K562 (cell line): Measurements from ENCODE around the gene YOD1.

Source experiments
- BRD4 ChIP-seq: fragments of 200-600 bp; sonication (generic); IDR thresholded peaks from 2 replicates; pipeline ENCODE4 v1.6.1; 2017; ENCODE audit warnings: inconsistent platforms
- KAT8 ChIP-seq: fragments of 450-650 bp; IDR thresholded peaks from 2 replicates; pipeline ENCODE4 v1.6.1; 2016; ENCODE audit warnings: low read depth, mild to moderate bottlenecking
- NFIC ChIP-seq: fragments of 450-650 bp; IDR thresholded peaks from 2 replicates; pipeline ENCODE4 v1.6.1; 2017; ENCODE audit warnings: mild to moderate bottlenecking, inconsistent platforms
- POLR2AphosphoS5 ChIP-seq: IDR thresholded peaks from 2 replicates; pipeline ENCODE4 v1.6.1; 2011; ENCODE audit warnings: mild to moderate bottlenecking, low read depth, low read length, moderate library complexity; ENCODE audit not compliant: control insufficient read depth, insufficient read depth
- SAFB ChIP-seq: fragments of 200-400 bp; formaldehyde crosslinking; IDR thresholded peaks from 2 replicates; pipeline ENCODE4 v1.6.1; 2017; ENCODE audit warnings: low read depth, low read length, borderline replicate concordance
- SIN3A ChIP-seq, 2 experiments: fragments of 150-350 bp in 1 of 2; IDR thresholded peaks; 2 replicates each; pipeline ENCODE4 v1.6.1; 2011 to 2016; ENCODE audit warnings: borderline replicate concordance in 2 of 2, low read depth in 2 of 2, low read length in 2 of 2, mild to moderate bottlenecking in 2 of 2, moderate library complexity in 2 of 2; ENCODE audit not compliant: control insufficient read depth in 1 of 2
- SP1 ChIP-seq: sonication (generic); formaldehyde crosslinking; IDR thresholded peaks from 2 replicates; pipeline ENCODE4 v1.8.1; 2022; ENCODE audit warnings: mild to moderate bottlenecking, missing genetic modification reagents
- SUPT5H ChIP-seq: fragments of 450-650 bp; IDR thresholded peaks from 2 replicates; pipeline ENCODE4 v1.6.1; 2016
- ZC3H4 ChIP-seq: sonication (generic); formaldehyde crosslinking; IDR thresholded peaks from 2 replicates; pipeline ENCODE4 v1.9.0; 2021; ENCODE audit warnings: missing genetic modification reagents, borderline replicate concordance
- ZKSCAN1 ChIP-seq: fragments of 150-350 bp; IDR thresholded peaks from 2 replicates; pipeline ENCODE4 v1.6.1; 2016; ENCODE audit warnings: low read depth, low read length
- TF ChIP-seq, protein P1 (sequence below): fragments of 450-650 bp; IDR thresholded peaks from 2 replicates; pipeline ENCODE4 v1.6.1; 2016; ENCODE audit warnings: low read depth
- TF ChIP-seq, protein P2 (sequence below): fragments of 450-650 bp; IDR thresholded peaks from 2 replicates; pipeline ENCODE4 v1.6.1; 2018; ENCODE audit warnings: mild to moderate bottlenecking, low read depth; ENCODE audit not compliant: partially characterized antibody

DNA sequence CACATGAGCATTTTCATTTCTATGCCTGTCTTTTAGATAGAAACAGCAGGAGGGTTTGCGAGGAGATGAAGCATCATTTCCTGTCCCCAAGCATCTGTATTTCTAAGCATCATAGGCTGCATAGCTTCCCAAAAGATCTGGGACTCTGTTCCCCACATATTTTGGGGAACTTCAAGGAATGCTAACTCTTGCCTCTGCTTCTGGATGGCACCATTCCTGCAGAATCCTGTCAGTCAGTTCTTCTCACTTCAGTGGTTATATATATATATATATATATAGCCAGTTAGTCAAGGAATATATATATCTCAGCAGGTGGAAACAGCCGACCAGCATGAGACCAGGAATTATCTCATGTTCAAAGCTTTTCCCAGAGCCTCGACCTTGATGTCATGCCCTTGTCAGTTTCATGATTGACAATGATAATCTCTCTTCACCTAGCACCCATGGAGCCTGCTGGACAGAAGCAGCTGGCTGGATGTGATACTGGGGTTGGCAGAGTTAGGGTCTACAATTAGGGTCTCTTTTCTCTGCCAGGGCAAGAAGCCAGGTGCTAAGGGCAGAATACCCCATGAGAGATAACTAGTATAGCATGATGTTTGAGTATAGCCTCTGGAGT lies 4.5 kb upstream of the YOD1 start:
- TF ChIP-seq BRD4 (no peak), ZKSCAN1 (no peak), KAT8 (no peak), SAFB (no peak), SP1 (CRISPR knock-in tag) (no peak), SIN3A (IDR thresholded peaks at IDR 0.05; ENCODE audit: borderline replicate concordance in 2 of 2, control insufficient read depth in 1 of 2, low read depth in 2 of 2, low read length in 2 of 2) (no peak), NFIC (no peak), POLR2AphosphoS5 (no peak), ZC3H4 (CRISPR knock-in tag) (no peak), SUPT5H (no peak)
- TF ChIP-seq, protein P1, sequence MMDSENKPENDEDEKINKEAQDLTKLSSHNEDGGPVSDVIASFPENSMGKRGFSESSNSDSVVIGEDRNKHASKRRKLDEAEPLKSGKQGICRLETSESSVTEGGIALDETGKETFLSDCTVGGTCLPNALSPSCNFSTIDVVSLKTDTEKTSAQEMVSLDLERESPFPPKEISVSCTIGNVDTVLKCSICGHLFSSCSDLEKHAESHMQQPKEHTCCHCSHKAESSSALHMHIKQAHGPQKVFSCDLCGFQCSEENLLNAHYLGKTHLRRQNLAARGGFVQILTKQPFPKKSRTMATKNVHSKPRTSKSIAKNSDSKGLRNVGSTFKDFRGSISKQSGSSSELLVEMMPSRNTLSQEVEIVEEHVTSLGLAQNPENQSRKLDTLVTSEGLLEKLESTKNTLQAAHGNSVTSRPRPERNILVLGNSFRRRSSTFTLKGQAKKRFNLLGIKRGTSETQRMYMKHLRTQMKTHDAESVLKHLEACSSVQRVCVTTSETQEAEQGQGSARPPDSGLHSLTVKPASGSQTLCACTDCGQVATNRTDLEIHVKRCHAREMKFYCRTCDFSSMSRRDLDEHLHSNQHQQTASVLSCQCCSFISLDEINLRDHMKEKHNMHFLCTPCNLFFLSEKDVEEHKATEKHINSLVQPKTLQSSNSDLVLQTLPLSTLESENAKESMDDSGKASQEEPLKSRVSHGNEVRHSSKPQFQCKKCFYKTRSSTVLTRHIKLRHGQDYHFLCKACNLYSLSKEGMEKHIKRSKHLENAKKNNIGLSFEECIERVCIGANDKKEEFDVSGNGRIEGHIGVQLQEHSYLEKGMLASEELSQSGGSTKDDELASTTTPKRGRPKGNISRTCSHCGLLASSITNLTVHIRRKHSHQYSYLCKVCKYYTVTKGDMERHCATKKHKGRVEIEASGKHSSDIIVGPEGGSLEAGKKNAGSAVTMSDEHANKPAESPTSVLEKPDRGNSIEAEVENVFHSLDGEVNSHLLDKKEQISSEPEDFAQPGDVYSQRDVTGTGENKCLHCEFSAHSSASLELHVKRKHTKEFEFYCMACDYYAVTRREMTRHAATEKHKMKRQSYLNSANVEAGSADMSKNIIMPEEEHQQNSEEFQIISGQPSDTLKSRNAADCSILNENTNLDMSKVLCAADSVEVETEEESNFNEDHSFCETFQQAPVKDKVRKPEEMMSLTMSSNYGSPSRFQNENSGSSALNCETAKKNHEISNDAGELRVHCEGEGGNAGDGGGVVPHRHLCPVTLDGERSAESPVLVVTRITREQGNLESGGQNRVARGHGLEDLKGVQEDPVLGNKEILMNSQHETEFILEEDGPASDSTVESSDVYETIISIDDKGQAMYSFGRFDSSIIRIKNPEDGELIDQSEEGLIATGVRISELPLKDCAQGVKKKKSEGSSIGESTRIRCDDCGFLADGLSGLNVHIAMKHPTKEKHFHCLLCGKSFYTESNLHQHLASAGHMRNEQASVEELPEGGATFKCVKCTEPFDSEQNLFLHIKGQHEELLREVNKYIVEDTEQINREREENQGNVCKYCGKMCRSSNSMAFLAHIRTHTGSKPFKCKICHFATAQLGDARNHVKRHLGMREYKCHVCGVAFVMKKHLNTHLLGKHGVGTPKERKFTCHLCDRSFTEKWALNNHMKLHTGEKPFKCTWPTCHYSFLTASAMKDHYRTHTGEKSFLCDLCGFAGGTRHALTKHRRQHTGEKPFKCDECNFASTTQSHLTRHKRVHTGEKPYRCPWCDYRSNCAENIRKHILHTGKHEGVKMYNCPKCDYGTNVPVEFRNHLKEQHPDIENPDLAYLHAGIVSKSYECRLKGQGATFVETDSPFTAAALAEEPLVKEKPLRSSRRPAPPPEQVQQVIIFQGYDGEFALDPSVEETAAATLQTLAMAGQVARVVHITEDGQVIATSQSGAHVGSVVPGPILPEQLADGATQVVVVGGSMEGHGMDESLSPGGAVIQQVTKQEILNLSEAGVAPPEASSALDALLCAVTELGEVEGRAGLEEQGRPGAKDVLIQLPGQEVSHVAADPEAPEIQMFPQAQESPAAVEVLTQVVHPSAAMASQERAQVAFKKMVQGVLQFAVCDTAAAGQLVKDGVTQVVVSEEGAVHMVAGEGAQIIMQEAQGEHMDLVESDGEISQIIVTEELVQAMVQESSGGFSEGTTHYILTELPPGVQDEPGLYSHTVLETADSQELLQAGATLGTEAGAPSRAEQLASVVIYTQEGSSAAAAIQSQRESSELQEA: no peak
- TF ChIP-seq, protein P2, sequence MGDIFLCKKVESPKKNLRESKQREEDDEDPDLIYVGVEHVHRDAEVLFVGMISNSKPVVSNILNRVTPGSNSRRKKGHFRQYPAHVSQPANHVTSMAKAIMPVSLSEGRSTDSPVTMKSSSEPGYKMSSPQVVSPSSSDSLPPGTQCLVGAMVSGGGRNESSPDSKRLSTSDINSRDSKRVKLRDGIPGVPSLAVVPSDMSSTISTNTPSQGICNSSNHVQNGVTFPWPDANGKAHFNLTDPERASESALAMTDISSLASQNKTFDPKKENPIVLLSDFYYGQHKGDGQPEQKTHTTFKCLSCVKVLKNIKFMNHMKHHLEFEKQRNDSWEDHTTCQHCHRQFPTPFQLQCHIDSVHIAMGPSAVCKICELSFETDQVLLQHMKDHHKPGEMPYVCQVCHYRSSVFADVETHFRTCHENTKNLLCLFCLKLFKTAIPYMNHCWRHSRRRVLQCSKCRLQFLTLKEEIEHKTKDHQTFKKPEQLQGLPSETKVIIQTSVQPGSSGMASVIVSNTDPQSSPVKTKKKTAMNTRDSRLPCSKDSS: no peak
